Measurements from ENCODE around the gene SPO11. TPM values are rescaled to one million over a fixed set of nuclear protein-coding genes. Genes with fewer than 3 reads are reported as not detected.

Gene SPO11
- total and polyA plus RNA-seq, 9 of the 15 experiments (the other 6 are each of a cell fraction or from before 2014, with no cell fraction given) = not detected

Small RNA genes within 50 kb of the gene (microRNA-seq; reads per million reads assigned to microRNA genes)
- gene MIR4325 (ENCODE audit: borderline microRNAs expressed) = not detected

Small RNA genes within 50 kb of the gene (small RNA-seq; reads per million reads assigned to genes)
- gene MIR4325 = not detected
- gene RF00019 = not detected
- not detected for gene RPL39P39

Other genes with a start within 250 kb of the SPO11 start
- not detected in 2 replicates for gene BMP7, start 63.2 kb upstream of the SPO11 start, total RNA-seq (2014; rRNA removed)
- not detected in 2 replicates for gene BMP7, start 63.2 kb upstream of the SPO11 start, total RNA-seq (2014; rRNA removed; fragmentation: Illumina TruSeq; extraction: Trizol)
- gene BMP7, start 63.2 kb upstream of the SPO11 start, total RNA-seq (2015; rRNA removed; fragmentation: Illumina TruSeq; extraction: Trizol) = not detected in 2 replicates
- 0.13 and 0.18 TPM in 2 replicates for gene BMP7, start 63.2 kb upstream of the SPO11 start, total RNA-seq (2021)
- not detected in 2 replicates for gene BMP7, start 63.2 kb upstream of the SPO11 start, polyA plus RNA-seq (2011; rRNA removed)
- gene BMP7, start 63.2 kb upstream of the SPO11 start, polyA plus RNA-seq (2014; fragmentation: Illumina TruSeq; extraction: Trizol) = not detected in 2 replicates
- not detected for gene BMP7, start 63.2 kb upstream of the SPO11 start, polyA plus RNA-seq (2014; fragmentation: Nextera tagmentation; extraction: Ambion mirVana)
- gene BMP7, start 63.2 kb upstream of the SPO11 start, polyA plus RNA-seq (2014; rRNA removed) = not detected in 2 replicates
- gene RAE1, start 21.5 kb downstream of the SPO11 start, total RNA-seq (2014; rRNA removed) = 40.8 and 60.8 TPM in 2 replicates
- 77.7 and 81.1 TPM in 2 replicates for gene RAE1, start 21.5 kb downstream of the SPO11 start, total RNA-seq (2014; rRNA removed; fragmentation: Illumina TruSeq; extraction: Trizol)
- 82.6 and 84.9 TPM in 2 replicates for gene RAE1, start 21.5 kb downstream of the SPO11 start, total RNA-seq (2015; rRNA removed; fragmentation: Illumina TruSeq; extraction: Trizol)
- gene RAE1, start 21.5 kb downstream of the SPO11 start, total RNA-seq (2021) = 68.7 and 70.5 TPM in 2 replicates
- 49.8 and 52.2 TPM in 2 replicates for gene RAE1, start 21.5 kb downstream of the SPO11 start, polyA plus RNA-seq (2011; rRNA removed)
- 100 and 104 TPM in 2 replicates for gene RAE1, start 21.5 kb downstream of the SPO11 start, polyA plus RNA-seq (2014; fragmentation: Illumina TruSeq; extraction: Trizol)
- 100 to 1,000 TPM; 223 to 248 TPM for gene RAE1, start 21.5 kb downstream of the SPO11 start, polyA plus RNA-seq (2014; fragmentation: Nextera tagmentation; extraction: Ambion mirVana)
- gene RAE1, start 21.5 kb downstream of the SPO11 start, polyA plus RNA-seq (2014; rRNA removed) = 33.7 and 62.4 TPM in 2 replicates
- gene RBM38, start 61.6 kb downstream of the SPO11 start, total RNA-seq (2014; rRNA removed) = 63.6 and 74.0 TPM in 2 replicates
- 10.9 and 12.3 TPM in 2 replicates for gene RBM38, start 61.6 kb downstream of the SPO11 start, total RNA-seq (2014; rRNA removed; fragmentation: Illumina TruSeq; extraction: Trizol)
- gene RBM38, start 61.6 kb downstream of the SPO11 start, total RNA-seq (2015; rRNA removed; fragmentation: Illumina TruSeq; extraction: Trizol) = 33.9 and 36.1 TPM in 2 replicates
- gene RBM38, start 61.6 kb downstream of the SPO11 start, total RNA-seq (2021) = 82.4 and 83.4 TPM in 2 replicates
- gene RBM38, start 61.6 kb downstream of the SPO11 start, polyA plus RNA-seq (2011; rRNA removed) = 31.9 and 33.2 TPM in 2 replicates
- gene RBM38, start 61.6 kb downstream of the SPO11 start, polyA plus RNA-seq (2014; fragmentation: Illumina TruSeq; extraction: Trizol) = 22.5 and 55.0 TPM in 2 replicates
- under 1 TPM; 0.28 to 0.39 TPM for gene RBM38, start 61.6 kb downstream of the SPO11 start, polyA plus RNA-seq (2014; fragmentation: Nextera tagmentation; extraction: Ambion mirVana)
- 79.6 and 84.1 TPM in 2 replicates for gene RBM38, start 61.6 kb downstream of the SPO11 start, polyA plus RNA-seq (2014; rRNA removed)
- 120 and 126 TPM in 2 replicates for gene CTCFL, start 195.3 kb downstream of the SPO11 start, total RNA-seq (2014; rRNA removed)
- 111 and 112 TPM in 2 replicates for gene CTCFL, start 195.3 kb downstream of the SPO11 start, total RNA-seq (2014; rRNA removed; fragmentation: Illumina TruSeq; extraction: Trizol)
- gene CTCFL, start 195.3 kb downstream of the SPO11 start, total RNA-seq (2015; rRNA removed; fragmentation: Illumina TruSeq; extraction: Trizol) = 80.9 and 89.1 TPM in 2 replicates
- gene CTCFL, start 195.3 kb downstream of the SPO11 start, total RNA-seq (2021) = 122 and 124 TPM in 2 replicates
- 188 and 206 TPM in 2 replicates for gene CTCFL, start 195.3 kb downstream of the SPO11 start, polyA plus RNA-seq (2011; rRNA removed)
- gene CTCFL, start 195.3 kb downstream of the SPO11 start, polyA plus RNA-seq (2014; fragmentation: Illumina TruSeq; extraction: Trizol) = 137 and 177 TPM in 2 replicates
- gene CTCFL, start 195.3 kb downstream of the SPO11 start, polyA plus RNA-seq (2014; fragmentation: Nextera tagmentation; extraction: Ambion mirVana) = 10 to 100 TPM; 42.4 to 62.7 TPM
- 100 and 122 TPM in 2 replicates for gene CTCFL, start 195.3 kb downstream of the SPO11 start, polyA plus RNA-seq (2014; rRNA removed)
- gene PCK1, start 231.3 kb downstream of the SPO11 start, total RNA-seq (2014; rRNA removed) = 0.05 and 0.16 TPM in 2 replicates
- 0.13 and 0.18 TPM in 2 replicates for gene PCK1, start 231.3 kb downstream of the SPO11 start, total RNA-seq (2014; rRNA removed; fragmentation: Illumina TruSeq; extraction: Trizol)
- gene PCK1, start 231.3 kb downstream of the SPO11 start, total RNA-seq (2015; rRNA removed; fragmentation: Illumina TruSeq; extraction: Trizol) = 0.29 and 0.30 TPM in 2 replicates
- gene PCK1, start 231.3 kb downstream of the SPO11 start, total RNA-seq (2021) = 0.54 and 0.73 TPM in 2 replicates
- gene PCK1, start 231.3 kb downstream of the SPO11 start, polyA plus RNA-seq (2011; rRNA removed) = 0.09 and 0.15 TPM in 2 replicates
- gene PCK1, start 231.3 kb downstream of the SPO11 start, polyA plus RNA-seq (2014; fragmentation: Illumina TruSeq; extraction: Trizol) = 0.12 and 0.14 TPM in 2 replicates
- under 1 TPM; 0.10 to 0.15 TPM for gene PCK1, start 231.3 kb downstream of the SPO11 start, polyA plus RNA-seq (2014; fragmentation: Nextera tagmentation; extraction: Ambion mirVana)
- 0.12 and 0.46 TPM in 2 replicates for gene PCK1, start 231.3 kb downstream of the SPO11 start, polyA plus RNA-seq (2014; rRNA removed)